ENCODE results near the gene CSNK2A2.

- TF ChIP-seq EP300 (IDR thresholded peaks at IDR 0.05; ENCODE audit: low read depth) = no peak
- no peak for TF ChIP-seq CTCF (IDR thresholded peaks at IDR 0.05)
- no peak for TF ChIP-seq POLR2A (IDR thresholded peaks at IDR 0.05)
Observed at GRCh38 chr16:58212824-58213655, 15.1 kb upstream of the CSNK2A2 start.
